K562 (cell line): ENCODE results near the gene RND1. TPM values are rescaled to one million over a fixed set of nuclear protein-coding genes. Genes with fewer than 3 reads are reported as not detected.

Experiments used
- ATAC-seq: fragments of 200-7000 bp; cut with Tn5 transposase; 3 replicates; pipeline ENCODE4 v1.9.1; 2020; ENCODE audit warnings: moderate library complexity
- BruUV-seq: library from RNA; stranded (reverse); fragments of 400-500 nt; replicated peaks from 2 replicates; lab custom pipeline; 2021; lab: Mats Ljungman, UMichigan
- CTCF ChIA-PET: fragments of 300-600 bp; formaldehyde crosslinking; extraction: SDS; loops from one replicate; lab custom pipeline; 2021; ENCODE audit warnings: low intra/inter-chr PET ratio; lab: Yijun Ruan, JAX
- POLR2A ChIA-PET: fragments of 300-600, 350-650 bp; sonication (Branson Sonifier 250); formaldehyde crosslinking; extraction: SDS; loops from one replicate; lab custom pipeline; 2021; ENCODE audit warnings: antibody characterized with exemption, inconsistent platforms; lab: Yijun Ruan, JAX
- DNase-seq, 4 experiments: peaks; one replicate each; pipeline versions ENCODE4 v3.0.0 to v3.0.0-alpha.2; 2011 to 2018; ENCODE audit warnings: low spot score in 3 of 4, mixed read lengths in 3 of 4; ENCODE audit errors: extremely low read depth in 1 of 4
- FAIRE-seq: peaks from 2 replicates; lab custom pipeline; 2011; peaks lifted over from hg19 to GRCh38; lab: Jason Lieb, UNC
- H2AFZ ChIP-seq: 2 replicates; pipeline ENCODE4 v1.6.0; 2011; ENCODE audit warnings: low read depth, low read length, control low read depth, inconsistent platforms
- H3K27ac ChIP-seq: fragments of 200-600 bp; 3 replicates; pipeline ENCODE4 v1.8.0; 2011; ENCODE audit warnings: low read depth, mild to moderate bottlenecking, control low read depth, inconsistent platforms, low read length, moderate library complexity, mixed read lengths; ENCODE audit errors: extremely low read depth
- H3K27me3 ChIP-seq, 2 experiments: fragments of 300-600 bp in 1 of 2; 2 replicates in 1 of 2; 3 replicates in 1 of 2; pipeline versions ENCODE4 v1.6.0 to v1.8.0; 2011; ENCODE audit warnings: inconsistent platforms in 2 of 2, low read length in 2 of 2, mild to moderate bottlenecking in 1 of 2, mixed read lengths in 1 of 2, moderate library complexity in 1 of 2; ENCODE audit not compliant: control insufficient read depth in 2 of 2, insufficient read depth in 2 of 2
- H3K36me3 ChIP-seq: fragments of 300-600 bp; 3 replicates; pipeline ENCODE4 v1.8.0; 2011; ENCODE audit warnings: mild to moderate bottlenecking, low read length, inconsistent platforms; ENCODE audit not compliant: control insufficient read depth, insufficient read depth
- H3K4me1 ChIP-seq, 2 experiments: fragments of 200-600 bp in 1 of 2; replicated peaks in 1 of 2; 2 replicates in 1 of 2; 3 replicates in 1 of 2; pipeline versions ENCODE4 v1.5.1 to v1.8.0; 2011; ENCODE audit warnings: inconsistent platforms in 2 of 2, low read length in 2 of 2, mild to moderate bottlenecking in 1 of 2, mixed read lengths in 1 of 2, moderate library complexity in 1 of 2; ENCODE audit not compliant: control insufficient read depth in 2 of 2, insufficient read depth in 2 of 2
- H3K4me2 ChIP-seq: 2 replicates; pipeline ENCODE4 v1.6.1; 2011; ENCODE audit warnings: low read length, control low read depth, inconsistent platforms, mixed read lengths; ENCODE audit not compliant: insufficient read depth
- H3K4me3 ChIP-seq: fragments of 200-600 bp; sonication (generic), shearing (Covaris generic); 2 replicates; pipeline ENCODE4 v1.5.1; 2016; ENCODE audit warnings: control low read depth, inconsistent platforms
- H3K79me2 ChIP-seq: fragments of 200-600 bp; 3 replicates; pipeline ENCODE4 v1.8.0; 2011; ENCODE audit warnings: low read length, inconsistent platforms; ENCODE audit not compliant: control insufficient read depth, insufficient read depth
- H3K9ac ChIP-seq, 2 experiments: 2 replicates each; pipeline versions ENCODE4 v1.6.0 to v1.6.1; 2011; ENCODE audit warnings: low read depth in 2 of 2, low read length in 2 of 2, control low read depth in 1 of 2, inconsistent platforms in 1 of 2, mild to moderate bottlenecking in 1 of 2, mixed read lengths in 1 of 2; ENCODE audit not compliant: insufficient read depth in 1 of 2
- H3K9me1 ChIP-seq: one replicate; pipeline ENCODE4 v1.6.0; 2011; ENCODE audit warnings: inconsistent platforms, mild to moderate bottlenecking, low read length, moderate library complexity; ENCODE audit not compliant: control insufficient read depth, insufficient read depth
- H3K9me3 ChIP-seq: replicated peaks from 2 replicates; pipeline ENCODE4 v1.5.1; 2011; ENCODE audit warnings: low read depth, low read length, inconsistent platforms; ENCODE audit not compliant: control insufficient read depth, insufficient read depth
- H4K20me1 ChIP-seq: replicated peaks from 2 replicates; pipeline ENCODE4 v1.6.1; 2011; ENCODE audit warnings: low read length, inconsistent platforms, mixed read lengths; ENCODE audit not compliant: control insufficient read depth, insufficient read depth
- ADNP ChIP-seq: fragments of 200-800 bp; sonication (Bioruptor generic); IDR thresholded peaks from 2 replicates; pipeline ENCODE4 v1.6.1; 2016; ENCODE audit warnings: missing genetic modification characterization, missing compliant biosample characterization
- CHD2 ChIP-seq: IDR thresholded peaks from 2 replicates; pipeline ENCODE4 v1.6.1; 2011; ENCODE audit warnings: low read depth, low read length
- FOXP1 ChIP-seq: sonication (generic); formaldehyde crosslinking; IDR thresholded peaks from 2 replicates; pipeline ENCODE4 v1.8.0; 2022; ENCODE audit warnings: mild to moderate bottlenecking, missing genetic modification reagents
- HCFC1 ChIP-seq: IDR thresholded peaks from 2 replicates; pipeline ENCODE4 v1.6.1; 2012; ENCODE audit warnings: low read depth, low read length, improper control_type of control experiment
- KHSRP ChIP-seq: fragments of 450-650 bp; IDR thresholded peaks from 2 replicates; pipeline ENCODE4 v1.6.1; 2017
- L3MBTL2 ChIP-seq: fragments of 450-650 bp; IDR thresholded peaks from 2 replicates; pipeline ENCODE4 v1.6.1; 2016; ENCODE audit warnings: mild to moderate bottlenecking, moderate library complexity
- MBD2 ChIP-seq: sonication (generic); IDR thresholded peaks from 2 replicates; pipeline ENCODE4 v1.6.1; 2016; ENCODE audit warnings: low read depth, borderline replicate concordance
- NBN ChIP-seq: fragments of 450-650 bp; IDR thresholded peaks from 2 replicates; pipeline ENCODE4 v1.6.1; 2016; ENCODE audit warnings: low read depth, mild to moderate bottlenecking
- SMARCA5 ChIP-seq: fragments of 450-650 bp; IDR thresholded peaks from 2 replicates; pipeline ENCODE4 v1.6.1; 2016
- WGBS: fragments of 100-300 bp; shearing (Covaris generic); methylation state at CpG from one replicate; pipeline ENCODE4 v1.1.6; 2016; ENCODE audit warnings: low coverage, mixed read lengths; ENCODE audit not compliant: insufficient coverage; ENCODE audit errors: missing lambda C conversion rate; 5-methylcytosine and 5-hydroxymethylcytosine counted together
- in situ Hi-C: fragments of 300-500 bp; cut with MboI; formaldehyde crosslinking; loops from 4 replicates; pipeline ENCODE4 v1.15.0; 2018; ENCODE audit warnings: inconsistent platforms, mixed read lengths
- intact Hi-C: fragments of 100-400 bp; cut with micrococcal nuclease; formaldehyde crosslinking; loops from 2 replicates; pipeline ENCODE4 v1.14.2; 2022
- polyA plus RNA-seq, 8 experiments: library from polyadenylated mRNA; depleted of rRNA in 4 of 8; stranded (reverse) in 5 of 8; unstranded in 3 of 8; fragments of >200 nt; fragmentation: Nextera tagmentation in 2 of 8; fragmentation: Illumina TruSeq in 1 of 8; extraction: Ambion mirVana in 2 of 8; extraction: Trizol in 1 of 8; gene quantifications; 2 replicates each; pipeline versions ENCODE4 v1.2.1 to v1.2.3, GENCODE V29; 2011 to 2014; ENCODE audit warnings: inconsistent platforms in 1 of 8, missing spikeins in 1 of 8
- total RNA-seq, 7 experiments: library from RNA; depleted of rRNA in 6 of 7; stranded (reverse); fragments of >200 nt in 6 of 7; fragmentation: Illumina TruSeq in 2 of 7; extraction: Trizol in 2 of 7; gene quantifications; 2 replicates each; pipeline versions ENCODE4 v1.2.1 to v1.2.3, GENCODE V29; 2011 to 2021; ENCODE audit warnings: low replicate concordance in 1 of 7
- TF ChIP-seq, protein P1 (sequence below): fragments of 450-650 bp; IDR thresholded peaks from one replicate; pipeline ENCODE4 v1.6.1; 2018; ENCODE audit warnings: mild to moderate bottlenecking, moderate library complexity; ENCODE audit not compliant: partially characterized antibody
- TF ChIP-seq, protein P2 (sequence below): IDR thresholded peaks from 2 replicates; pipeline ENCODE4 v1.6.1; 2012; ENCODE audit warnings: low read depth, low read length, improper control_type of control experiment, borderline replicate concordance
- TF ChIP-seq, protein P3 (sequence below): sonication (generic); formaldehyde crosslinking; IDR thresholded peaks from 2 replicates; pipeline ENCODE4 v1.8.0; 2022; ENCODE audit warnings: mild to moderate bottlenecking, missing genetic modification reagents
- TF ChIP-seq, protein P4 (sequence below): IDR thresholded peaks from 2 replicates; pipeline ENCODE4 v1.6.1; 2011; ENCODE audit warnings: borderline replicate concordance, low read depth, mild to moderate bottlenecking, moderate library complexity, low read length; ENCODE audit not compliant: insufficient read depth, poor library complexity, severe bottlenecking

RND1 gene
- total and polyA plus RNA-seq, 9 of the 15 experiments (the other 6 are each of a cell fraction or from before 2014, with no cell fraction given): 0.18 to 0.78 (median 0.58) TPM; not detected in 2

DNA sequence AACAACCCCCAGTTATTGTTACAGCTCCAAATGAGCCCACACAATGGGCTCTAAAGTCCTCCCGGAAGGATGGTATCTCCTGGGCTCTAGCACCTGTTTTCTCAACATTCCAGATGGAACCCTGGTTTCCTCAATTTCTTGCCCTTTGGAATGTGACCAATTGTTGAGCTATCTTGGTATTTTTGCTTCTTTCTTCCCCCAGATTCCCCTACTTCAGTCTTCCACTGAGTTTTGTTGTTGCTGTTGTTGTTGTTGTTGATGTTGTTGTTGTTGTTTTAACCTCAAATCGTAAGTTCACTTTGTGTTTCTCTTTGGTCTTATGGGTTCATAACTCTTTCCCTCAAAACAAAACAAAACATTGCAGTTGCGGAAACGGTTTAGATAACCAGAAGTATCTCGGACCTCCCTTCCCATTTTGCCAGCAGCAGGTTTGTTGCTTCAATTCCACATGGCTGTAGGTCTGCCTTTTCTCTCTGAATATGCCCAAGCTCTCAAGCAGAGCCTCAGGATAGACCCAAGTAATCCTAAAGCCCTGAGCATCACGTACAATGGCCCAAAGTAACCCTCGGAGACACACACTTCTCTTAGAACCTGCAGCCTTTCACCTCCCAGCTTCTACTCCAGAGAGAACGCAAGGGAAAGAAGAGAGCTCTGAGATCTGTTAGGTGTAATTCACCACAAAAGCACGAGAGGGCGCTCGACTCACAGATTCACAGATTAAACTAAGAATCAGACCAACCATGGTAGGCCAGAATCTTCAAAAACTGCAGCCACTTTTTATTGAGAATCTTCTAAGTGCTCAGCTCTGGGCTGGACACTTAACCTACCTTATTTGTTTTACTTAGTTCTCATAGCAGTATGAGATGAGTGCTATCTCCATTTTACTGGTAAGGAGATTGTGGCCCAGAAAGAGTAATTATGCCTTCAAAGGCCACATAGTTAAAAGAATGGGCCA, 12.7 kb downstream of the RND1 start:
- Histone ChIP-seq H3K9me1 (peaks cover 3% of the 10 kb centered on the region), H3K9ac (peak overlapping the region; percentile 84 to 88; a peak in 3 of 4 replicates), H3K27ac (peak overlapping the region; percentile 80), H3K27me3 (0 out of 5 replicates have a peak, but pooled peaks cover 0 to 4% of the 10 kb centered on the region in 2 experiments), H3K79me2 (peaks cover 46% of the 10 kb centered on the region), H4K20me1 (no peaks in the 10 kb centered on the region), H3K4me3 (peak overlapping the region; percentile 89), H3K4me2 (peak overlapping the region; percentile 88), H3K9me3 (no peaks in the 10 kb centered on the region), H3K36me3 (peaks cover 24% of the 10 kb centered on the region), H3K4me1 (peaks cover 6 to 12% of the 10 kb centered on the region in 2 experiments; a peak in 4 of 5 replicates), H2AFZ (peak overlapping the region; percentile 92)
- BruUV-seq: no TSS peak
- FAIRE-seq (no peak), DNase-seq (peak; percentile 59 to 93 (median 71)), ATAC-seq (peak; percentile 68)
- POLR2A ChIA-PET: interaction anchor here (0.5 to 5.2 kb wide), 18 partner anchors 9 to 104 kb away, joined by 3 to 25 read pairs (median 4); partner anchors contain the start of genes ARF3 and RND1
- CTCF ChIA-PET: interaction anchor here (0.6 to 3.4 kb wide), 8 partner anchors 35 to 483 kb away, joined by 3 to 47 read pairs (median 4); a partner anchor contains a TSS
- WGBS: under 1% methylated on average over 11 of the region's 11 CpGs
- in situ Hi-C loops (no loop called here), intact Hi-C loops (loop anchor here (1.0 to 2.0 kb wide), 4 partner anchors 37 to 142 kb away; no protein-coding TSS in a partner anchor)
- no peak for TF ChIP-seq KHSRP
- TF ChIP-seq NBN: 0 out of 2 replicates have a peak, but pooled peaks have one; percentile 3
- 0 out of 2 replicates have a peak, but pooled peaks have one; percentile 26 for TF ChIP-seq CHD2
- TF ChIP-seq, protein P1, sequence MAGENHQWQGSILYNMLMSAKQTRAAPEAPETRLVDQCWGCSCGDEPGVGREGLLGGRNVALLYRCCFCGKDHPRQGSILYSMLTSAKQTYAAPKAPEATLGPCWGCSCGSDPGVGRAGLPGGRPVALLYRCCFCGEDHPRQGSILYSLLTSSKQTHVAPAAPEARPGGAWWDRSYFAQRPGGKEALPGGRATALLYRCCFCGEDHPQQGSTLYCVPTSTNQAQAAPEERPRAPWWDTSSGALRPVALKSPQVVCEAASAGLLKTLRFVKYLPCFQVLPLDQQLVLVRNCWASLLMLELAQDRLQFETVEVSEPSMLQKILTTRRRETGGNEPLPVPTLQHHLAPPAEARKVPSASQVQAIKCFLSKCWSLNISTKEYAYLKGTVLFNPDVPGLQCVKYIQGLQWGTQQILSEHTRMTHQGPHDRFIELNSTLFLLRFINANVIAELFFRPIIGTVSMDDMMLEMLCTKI: no peak
- TF ChIP-seq, protein P2, sequence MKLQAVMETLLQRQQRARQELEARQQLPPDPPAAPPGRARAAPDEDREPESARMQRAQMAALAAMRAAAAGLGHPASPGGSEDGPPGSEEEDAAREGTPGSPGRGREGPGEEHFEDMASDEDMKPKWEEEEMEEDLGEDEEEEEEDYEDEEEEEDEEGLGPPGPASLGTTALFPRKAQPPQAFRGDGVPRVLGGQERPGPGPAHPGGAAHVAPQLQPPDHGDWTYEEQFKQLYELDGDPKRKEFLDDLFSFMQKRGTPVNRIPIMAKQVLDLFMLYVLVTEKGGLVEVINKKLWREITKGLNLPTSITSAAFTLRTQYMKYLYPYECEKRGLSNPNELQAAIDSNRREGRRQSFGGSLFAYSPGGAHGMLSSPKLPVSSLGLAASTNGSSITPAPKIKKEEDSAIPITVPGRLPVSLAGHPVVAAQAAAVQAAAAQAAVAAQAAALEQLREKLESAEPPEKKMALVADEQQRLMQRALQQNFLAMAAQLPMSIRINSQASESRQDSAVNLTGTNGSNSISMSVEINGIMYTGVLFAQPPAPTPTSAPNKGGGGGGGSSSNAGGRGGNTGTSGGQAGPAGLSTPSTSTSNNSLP: peak; percentile 89; the same call in 1 of the 2 replicates
- TF ChIP-seq, protein P3, sequence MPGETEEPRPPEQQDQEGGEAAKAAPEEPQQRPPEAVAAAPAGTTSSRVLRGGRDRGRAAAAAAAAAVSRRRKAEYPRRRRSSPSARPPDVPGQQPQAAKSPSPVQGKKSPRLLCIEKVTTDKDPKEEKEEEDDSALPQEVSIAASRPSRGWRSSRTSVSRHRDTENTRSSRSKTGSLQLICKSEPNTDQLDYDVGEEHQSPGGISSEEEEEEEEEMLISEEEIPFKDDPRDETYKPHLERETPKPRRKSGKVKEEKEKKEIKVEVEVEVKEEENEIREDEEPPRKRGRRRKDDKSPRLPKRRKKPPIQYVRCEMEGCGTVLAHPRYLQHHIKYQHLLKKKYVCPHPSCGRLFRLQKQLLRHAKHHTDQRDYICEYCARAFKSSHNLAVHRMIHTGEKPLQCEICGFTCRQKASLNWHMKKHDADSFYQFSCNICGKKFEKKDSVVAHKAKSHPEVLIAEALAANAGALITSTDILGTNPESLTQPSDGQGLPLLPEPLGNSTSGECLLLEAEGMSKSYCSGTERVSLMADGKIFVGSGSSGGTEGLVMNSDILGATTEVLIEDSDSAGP (CRISPR knock-in tag): no peak
- peak; percentile 42 for TF ChIP-seq L3MBTL2
- 0 out of 2 replicates have a peak, but pooled peaks have one; percentile 5 for TF ChIP-seq SMARCA5
- TF ChIP-seq, protein P4, sequence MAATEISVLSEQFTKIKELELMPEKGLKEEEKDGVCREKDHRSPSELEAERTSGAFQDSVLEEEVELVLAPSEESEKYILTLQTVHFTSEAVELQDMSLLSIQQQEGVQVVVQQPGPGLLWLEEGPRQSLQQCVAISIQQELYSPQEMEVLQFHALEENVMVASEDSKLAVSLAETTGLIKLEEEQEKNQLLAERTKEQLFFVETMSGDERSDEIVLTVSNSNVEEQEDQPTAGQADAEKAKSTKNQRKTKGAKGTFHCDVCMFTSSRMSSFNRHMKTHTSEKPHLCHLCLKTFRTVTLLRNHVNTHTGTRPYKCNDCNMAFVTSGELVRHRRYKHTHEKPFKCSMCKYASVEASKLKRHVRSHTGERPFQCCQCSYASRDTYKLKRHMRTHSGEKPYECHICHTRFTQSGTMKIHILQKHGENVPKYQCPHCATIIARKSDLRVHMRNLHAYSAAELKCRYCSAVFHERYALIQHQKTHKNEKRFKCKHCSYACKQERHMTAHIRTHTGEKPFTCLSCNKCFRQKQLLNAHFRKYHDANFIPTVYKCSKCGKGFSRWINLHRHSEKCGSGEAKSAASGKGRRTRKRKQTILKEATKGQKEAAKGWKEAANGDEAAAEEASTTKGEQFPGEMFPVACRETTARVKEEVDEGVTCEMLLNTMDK: no peak
- TF ChIP-seq FOXP1 (CRISPR knock-in tag): peak; percentile 45; the same call in 1 of the 2 replicates
- no peak for TF ChIP-seq MBD2
- TF ChIP-seq ADNP: 0 out of 2 replicates have a peak, but pooled peaks have one; percentile 32
- TF ChIP-seq HCFC1: peak; percentile 29; the same call in 1 of the 2 replicates
